Chondrocyte (in vitro differentiated cells): ENCODE measurements around the gene XKR7. TPM values are rescaled to one million over a fixed set of nuclear protein-coding genes. Genes with fewer than 3 reads are reported as not detected.

ENCODE experiments used
- DNase-seq: peaks from one replicate; pipeline ENCODE4 v3.0.0; 2021; ENCODE audit warnings: mixed read lengths, low spot score
- H3K27ac Mint-ChIP-seq: one replicate; pipeline ENCODE4 v1.8.0; 2021; ENCODE audit warnings: mild to moderate bottlenecking, moderate library complexity, mixed read lengths; ENCODE audit not compliant: unreplicated experiment
- H3K27me3 Mint-ChIP-seq: 2 replicates; pipeline ENCODE4 v1.8.0; 2021; ENCODE audit warnings: low read depth, mixed read lengths
- H3K36me3 Mint-ChIP-seq: 2 replicates; pipeline ENCODE4 v1.8.0; 2021; ENCODE audit warnings: low read depth, mixed read lengths
- H3K4me1 Mint-ChIP-seq: 2 replicates; pipeline ENCODE4 v1.8.0; 2021; ENCODE audit warnings: low read depth, mild to moderate bottlenecking, mixed read lengths
- H3K4me3 Mint-ChIP-seq: one replicate; pipeline ENCODE4 v1.8.0; 2021; ENCODE audit warnings: mild to moderate bottlenecking, moderate library complexity, mixed read lengths; ENCODE audit not compliant: unreplicated experiment
- H3K9me3 Mint-ChIP-seq: 2 replicates; pipeline ENCODE4 v1.8.0; 2021; ENCODE audit warnings: low read depth, mixed read lengths
- CTCF ChIP-seq: fragments of 200-600 bp; sonication (generic); IDR thresholded peaks from 2 replicates; pipeline ENCODE4 v1.5.0; 2021; ENCODE audit warnings: antibody characterized with exemption, mild to moderate bottlenecking, moderate library complexity
- total RNA-seq: library from RNA; stranded (reverse); gene quantifications from 3 replicates; pipeline ENCODE4 v1.2.1, GENCODE V29; 2021

The XKR7 gene
- total RNA-seq, 1 donor from 2014 or later: 0.02 TPM

GRCh38 chr20:31962761-31963160, 5.2 kb upstream of the XKR7 start:
- no peaks in the 10 kb centered on the region for H3K36me3 Mint-ChIP-seq
- H3K27me3 Mint-ChIP-seq: peaks cover 87% of the 10 kb centered on the region
- peaks cover 3% of the 10 kb centered on the region for H3K4me1 Mint-ChIP-seq
- no peaks in the 10 kb centered on the region for H3K9me3 Mint-ChIP-seq
- H3K27ac Mint-ChIP-seq: no peak overlapping the region
- no peak for DNase-seq
- no peak for TF ChIP-seq CTCF
- no peak overlapping the region for H3K4me3 Mint-ChIP-seq

GRCh38 chr20:31963889-31964288, 4.1 kb upstream of the XKR7 start:
- no peaks in the 10 kb centered on the region for H3K9me3 Mint-ChIP-seq
- no peak overlapping the region for H3K27ac Mint-ChIP-seq
- no peaks in the 10 kb centered on the region for H3K36me3 Mint-ChIP-seq
- TF ChIP-seq CTCF: no peak
- H3K4me3 Mint-ChIP-seq: no peak overlapping the region
- H3K27me3 Mint-ChIP-seq: peaks cover 81% of the 10 kb centered on the region
- H3K4me1 Mint-ChIP-seq: peaks cover 6% of the 10 kb centered on the region
- no peak for DNase-seq

GRCh38 chr20:31966991-31967655, 828 bp upstream of the XKR7 start:
- H3K27ac Mint-ChIP-seq: no peak overlapping the region

GRCh38 chr20:31968291-31969126, 558 bp downstream of the XKR7 start:
- DNase-seq: peak; percentile 95
- Mint-ChIP-seq H3K27me3 (peaks cover 68% of the 10 kb centered on the region), H3K4me3 (peak overlapping the region; percentile 83), H3K27ac (no peak overlapping the region), H3K9me3 (no peaks in the 10 kb centered on the region), H3K36me3 (no peaks in the 10 kb centered on the region), H3K4me1 (peaks cover 17% of the 10 kb centered on the region)
- no peak for TF ChIP-seq CTCF

More at GRCh38 chr20:31966991-31967655, 828 bp upstream of the XKR7 start:
- TF ChIP-seq CTCF: no peak
- Mint-ChIP-seq H3K4me1 (peaks cover 7% of the 10 kb centered on the region), H3K9me3 (no peaks in the 10 kb centered on the region), H3K36me3 (no peaks in the 10 kb centered on the region), H3K27me3 (peaks cover 78% of the 10 kb centered on the region), H3K4me3 (peak overlapping the region; percentile 51)
- DNase-seq: no peak

GRCh38 chr20:31969991-31970390, 2.0 kb downstream of the XKR7 start:
- H3K36me3 Mint-ChIP-seq: no peaks in the 10 kb centered on the region
- no peak overlapping the region for H3K27ac Mint-ChIP-seq
- no peak for DNase-seq
- no peaks in the 10 kb centered on the region for H3K9me3 Mint-ChIP-seq
- no peak overlapping the region for H3K4me3 Mint-ChIP-seq
- H3K27me3 Mint-ChIP-seq: peaks cover 55% of the 10 kb centered on the region
- H3K4me1 Mint-ChIP-seq: peaks cover 17% of the 10 kb centered on the region
- TF ChIP-seq CTCF: no peak
